A673 (cell line): ENCODE results near the gene ARHGAP15.

Source experiments
- CTCF ChIP-seq: fragments of 300-800, 200-600 bp; sonication (generic); conservative IDR thresholded peaks from 2 replicates; pipeline ENCODE4 v1.5.1; 2017; ENCODE audit warnings: low read depth, mild to moderate bottlenecking, antibody characterized with exemption, low read length, moderate library complexity, mixed read lengths
- EZH2 ChIP-seq: fragments of 200-600 bp; sonication (generic); IDR thresholded peaks from 2 replicates; pipeline ENCODE4 v1.6.1; 2017; ENCODE audit warnings: borderline replicate concordance, low read depth, mild to moderate bottlenecking, mixed read lengths, antibody characterized with exemption, low read length; ENCODE audit not compliant: poor library complexity, severe bottlenecking

DNA sequence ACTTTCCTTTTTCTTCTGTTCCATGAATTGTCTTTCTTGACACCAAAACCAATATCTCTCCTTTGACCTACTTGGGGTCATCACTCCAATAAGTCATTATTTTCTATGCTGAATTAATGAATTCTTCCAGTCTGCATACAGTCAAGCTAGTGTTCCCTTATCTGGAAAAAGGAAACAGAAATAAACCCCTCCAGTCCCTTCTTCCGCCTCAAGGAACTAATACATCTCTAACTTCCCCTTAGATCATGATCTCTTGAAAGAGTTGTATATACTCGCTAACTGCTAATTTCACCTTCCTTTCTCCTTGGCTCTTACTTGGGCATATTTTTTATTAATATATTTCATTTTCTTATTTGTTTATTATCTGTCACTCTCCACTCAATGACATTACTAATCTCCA is 7.3 kb upstream of the ARHGAP15 start:
- TF ChIP-seq CTCF, result no peak
- TF ChIP-seq EZH2, result no peak
